ENCODE results near the gene ULK3.

The ULK3 gene

GRCh38 chr15:74840851-74841775 lies 1.8 kb downstream of the ULK3 start:
- no peak for DNase-seq

GRCh38 chr15:74839526-74840395 lies 3.2 kb downstream of the ULK3 start:
- DNase-seq = no peak

GRCh38 chr15:74838746-74839525 lies 4.0 kb downstream of the ULK3 start:
- no peak for DNase-seq

- no peak for DNase-seq
Measured at GRCh38 chr15:74838137-74838516, 4.8 kb downstream of the ULK3 start.

GRCh38 chr15:74837482-74838136 lies 5.3 kb downstream of the ULK3 start:
- no peak for DNase-seq

- DNase-seq = no peak
Measured at GRCh38 chr15:74836846-74837245, 6.1 kb downstream of the ULK3 start.

- peak; percentile 66 to 86 (median 78) for DNase-seq
Measured at GRCh38 chr15:74835312-74835823, 7.6 kb downstream of the ULK3 start.

- DNase-seq = peak; percentile 13 to 54 (median 43)
Measured at GRCh38 chr15:74833376-74834107, 9.4 kb downstream of the ULK3 start.

GRCh38 chr15:74832826-74833225 lies 10.1 kb downstream of the ULK3 start:
- peak in 3 of 4 experiments; percentile 31 to 43 (median 32) for DNase-seq

GRCh38 chr15:74831813-74832495 lies 11.0 kb downstream of the ULK3 start:
- no peak for DNase-seq

GRCh38 chr15:74830868-74831267 lies 12.1 kb downstream of the ULK3 start:
- no peak for DNase-seq

- DNase-seq = no peak
Measured at GRCh38 chr15:74829991-74830390, 13.0 kb downstream of the ULK3 start.

GRCh38 chr15:74829486-74829885 lies 13.5 kb downstream of the ULK3 start:
- DNase-seq = no peak

GRCh38 chr15:74828835-74829234 lies 14.1 kb downstream of the ULK3 start:
- no peak for DNase-seq

GRCh38 chr15:74827614-74828013 lies 15.3 kb downstream of the ULK3 start:
- DNase-seq = no peak

GRCh38 chr15:74826921-74827320 lies 16.0 kb downstream of the ULK3 start:
- no peak for DNase-seq

GRCh38 chr15:74826364-74826819 lies 16.6 kb downstream of the ULK3 start, which contains the start of gene CPLX3:
Gene CPLX3 (plus strand): TSS chr15:74826627. CDS start chr15:74826704, 77 bp downstream.
- DNase-seq = peak; percentile 17 to 68 (median 41)

- DNase-seq = no peak
Measured at GRCh38 chr15:74825866-74826265, 17.1 kb downstream of the ULK3 start.

- DNase-seq = no peak
Measured at GRCh38 chr15:74824976-74825375, 18.0 kb downstream of the ULK3 start.

- no peak for DNase-seq
Measured at GRCh38 chr15:74823324-74823723, 19.6 kb downstream of the ULK3 start.
